Kidney (tissue), 14 donors: ENCODE results near the gene TEAD1. TPM values are rescaled to one million over a fixed set of nuclear protein-coding genes. Genes with fewer than 3 reads are reported as not detected.

ENCODE experiments used
- DNase-seq, 5 donors: peaks; one replicate each; pipeline ENCODE4 v3.0.0-alpha.2; 2013 to 2020
- FAIRE-seq: peaks from 2 replicates; lab custom pipeline; 2012; peaks lifted over from hg19 to GRCh38; lab: Jason Lieb, UNC
- H3K27ac ChIP-seq, 2 donors: one replicate each; pipeline ENCODE4 v1.7.0; 2013; ENCODE audit warnings: low read depth in 2 of 2, low read length in 2 of 2, inconsistent platforms in 1 of 2
- H3K27me3 ChIP-seq: one replicate; pipeline ENCODE4 v1.7.1; 2013; ENCODE audit warnings: low read length, inconsistent platforms; ENCODE audit not compliant: control insufficient read depth, insufficient read depth
- H3K36me3 ChIP-seq, 3 donors: one replicate each; pipeline versions ENCODE4 v1.7.0 to v1.7.1; 2013; ENCODE audit warnings: low read length in 3 of 3, control low read depth in 1 of 3, inconsistent platforms in 1 of 3; ENCODE audit not compliant: insufficient read depth in 3 of 3, control insufficient read depth in 2 of 3
- H3K4me1 ChIP-seq, 3 donors: one replicate each; pipeline versions ENCODE4 v1.7.0 to v1.7.1; 2013; ENCODE audit warnings: low read length in 3 of 3, inconsistent platforms in 1 of 3, low read depth in 1 of 3; ENCODE audit not compliant: control insufficient read depth in 2 of 3, insufficient read depth in 2 of 3
- H3K4me3 ChIP-seq, 3 donors: one replicate each; pipeline versions ENCODE4 v1.7.0 to v1.8.1; 2013; ENCODE audit warnings: low read length in 3 of 3, control low read depth in 1 of 3, inconsistent platforms in 1 of 3
- H3K9ac ChIP-seq, 3 donors: one replicate each; pipeline versions ENCODE4 v1.7.0 to v1.7.1; 2013; ENCODE audit warnings: low read length in 3 of 3, control low read depth in 1 of 3, inconsistent platforms in 1 of 3
- H3K9me3 ChIP-seq, 3 donors: one replicate each; pipeline versions ENCODE4 v1.7.0 to v1.7.1; 2013; ENCODE audit warnings: low read length in 3 of 3, control low read depth in 1 of 3, inconsistent platforms in 1 of 3; ENCODE audit not compliant: control insufficient read depth in 2 of 3, insufficient read depth in 1 of 3
- CTCF ChIP-seq: IDR thresholded peaks from 3 replicates; pipeline ENCODE4 v1.5.1; 2012; ENCODE audit warnings: mild to moderate bottlenecking, moderate library complexity, borderline replicate concordance; ENCODE audit not compliant: insufficient read depth; ENCODE audit errors: extremely low read depth
- intact Hi-C: fragments of 100-400 bp; cut with DNase I; formaldehyde crosslinking; loops from one replicate; pipeline ENCODE4 v1.11.1; 2022
- polyA plus RNA-seq: library from polyadenylated mRNA; stranded (reverse); fragments of 350-450 nt; fragmentation: Illumina TruSeq; extraction: RNeasy Lipid Tissue Mini Kit (QIAGEN cat#74804); gene quantifications from one replicate; pipeline ENCODE4 v1.2.3, GENCODE V29; 2014; ENCODE audit warnings: low read depth, low replicate concordance; ENCODE audit not compliant: insufficient read depth
- total RNA-seq: library from RNA; stranded (reverse); fragmentation: NEBNext Ultra II Directional; extraction: Animal tissue kit (Norgen Biotek cat#: 25700); gene quantifications from one replicate; pipeline ENCODE4 v1.2.1, GENCODE V29; 2021
- donor health status: control.
- donor health status: control.
- donor health status: control.
- donor health status: control.
- donor health status: control.
- donor health status: DM: yes; HTN: yes; CAD: no.
- donor health status: Normal renal cell carcinoma (clear cell type).

The TEAD1 gene
- total and polyA plus RNA-seq, 2 donors from 2014 or later = 7.6 to 77.2 TPM

GRCh38 chr11:12901874-12902481 is 227.8 kb downstream of the TEAD1 start:
- Histone ChIP-seq H3K27ac (no peak overlapping the region), H3K9ac (no peak overlapping the region), H3K4me1 (no peaks in the 10 kb centered on the region), H3K36me3 (peaks cover 0 to 8% (median 7%) of the 10 kb centered on the region in 3 donors), H3K27me3 (no peaks in the 10 kb centered on the region), H3K4me3 (no peak overlapping the region), H3K9me3 (no peaks in the 10 kb centered on the region)
- no peak for FAIRE-seq
- DNase-seq = no peak
- intact Hi-C loops = no loop called here
- TF ChIP-seq CTCF = no peak

- no peak for FAIRE-seq
Observed at GRCh38 chr11:12902791-12903486, 228.7 kb downstream of the TEAD1 start.

GRCh38 chr11:12905435-12905834 is 231.2 kb downstream of the TEAD1 start:
- DNase-seq (no peak), FAIRE-seq (no peak)
- H3K9ac ChIP-seq = no peak overlapping the region
- intact Hi-C loops = no loop called here
- H3K4me3 ChIP-seq = no peak overlapping the region
- no peak overlapping the region for H3K27ac ChIP-seq
- H3K9me3 ChIP-seq = no peaks in the 10 kb centered on the region
- peaks cover 0 to 11% (median 9%) of the 10 kb centered on the region in 3 donors for H3K36me3 ChIP-seq
- no peaks in the 10 kb centered on the region for H3K27me3 ChIP-seq
- H3K4me1 ChIP-seq = no peaks in the 10 kb centered on the region
- no peak for TF ChIP-seq CTCF

More at GRCh38 chr11:12902791-12903486, 228.7 kb downstream of the TEAD1 start:
- no peak overlapping the region for H3K9ac ChIP-seq
- H3K4me3 ChIP-seq = no peak overlapping the region
- TF ChIP-seq CTCF = no peak
- H3K9me3 ChIP-seq = no peaks in the 10 kb centered on the region
- intact Hi-C loops = no loop called here
- H3K27me3 ChIP-seq = no peaks in the 10 kb centered on the region
- H3K36me3 ChIP-seq = peaks cover 0 to 11% (median 9%) of the 10 kb centered on the region in 3 donors
- no peak overlapping the region for H3K27ac ChIP-seq
- no peaks in the 10 kb centered on the region for H3K4me1 ChIP-seq
- DNase-seq = no peak
